HEK293T (cell line): ENCODE measurements around the gene SPSB1.

ENCODE experiments used
- ARNT ChIP-seq: fragments of 450-650 bp; IDR thresholded peaks from 2 replicates; pipeline ENCODE4 v1.6.1; 2017; ENCODE audit warnings: mild to moderate bottlenecking
- BHLHE40 ChIP-seq: fragments of 450-650 bp; IDR thresholded peaks from 2 replicates; pipeline ENCODE4 v1.6.1; 2016; ENCODE audit warnings: mild to moderate bottlenecking, moderate library complexity, borderline replicate concordance
- ELF4 ChIP-seq: fragments of 450-650 bp; IDR thresholded peaks from 2 replicates; pipeline ENCODE4 v1.6.1; 2017; ENCODE audit warnings: antibody characterized with exemption
- FOXK2 ChIP-seq: fragments of 450-650 bp; IDR thresholded peaks from 2 replicates; pipeline ENCODE4 v1.6.1; 2016; ENCODE audit warnings: mild to moderate bottlenecking
- FOXM1 ChIP-seq: fragments of 450-650 bp; IDR thresholded peaks from 2 replicates; pipeline ENCODE4 v1.6.1; 2017; ENCODE audit warnings: mild to moderate bottlenecking, borderline replicate concordance
- HDGF ChIP-seq: fragments of 450-650 bp; IDR thresholded peaks from 2 replicates; pipeline ENCODE4 v1.6.1; 2017; ENCODE audit warnings: antibody characterized with exemption, borderline replicate concordance
- PKNOX1 ChIP-seq: fragments of 450-650 bp; IDR thresholded peaks from 2 replicates; pipeline ENCODE4 v1.6.1; 2016
- SP1 ChIP-seq: fragments of 450-650 bp; IDR thresholded peaks from 2 replicates; pipeline ENCODE4 v1.6.1; 2017
- SUZ12 ChIP-seq: fragments of 450-650 bp; IDR thresholded peaks from 2 replicates; pipeline ENCODE4 v1.6.1; 2016; ENCODE audit warnings: mild to moderate bottlenecking
- TARDBP ChIP-seq: fragments of 450-650 bp; IDR thresholded peaks from 2 replicates; pipeline ENCODE4 v1.6.1; 2016
- ZNF384 ChIP-seq: fragments of 450-650 bp; IDR thresholded peaks from 2 replicates; pipeline ENCODE4 v1.6.1; 2016

DNA sequence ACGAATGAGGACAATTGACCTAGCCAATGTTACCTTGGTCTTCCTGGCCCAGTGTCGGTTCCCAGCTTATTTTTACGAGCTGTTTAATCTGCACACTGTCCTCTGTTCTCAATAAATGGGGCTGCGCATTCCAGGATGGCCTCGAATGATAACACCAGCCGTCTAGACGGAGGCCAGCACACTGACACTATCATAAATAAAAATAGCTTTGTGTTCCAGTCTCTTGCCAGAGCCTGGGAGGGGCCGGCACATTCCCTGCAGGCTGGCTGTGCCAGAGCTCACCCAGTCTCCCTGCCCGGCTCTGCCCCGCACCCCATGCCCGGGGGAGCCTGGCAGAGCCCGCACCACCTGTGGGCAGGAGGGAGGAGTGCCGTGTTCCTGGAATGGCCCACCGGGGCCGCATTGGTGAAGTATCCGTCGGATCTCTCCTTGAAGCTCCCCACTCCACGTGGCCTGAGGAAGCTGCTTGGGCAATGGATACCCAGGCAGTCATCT, 92.1 kb downstream of the SPSB1 start:
- TF ChIP-seq SUZ12, result no peak
- no peak for TF ChIP-seq ELF4
- no peak for TF ChIP-seq HDGF
- no peak for TF ChIP-seq BHLHE40
- no peak for TF ChIP-seq ZNF384
- TF ChIP-seq SP1, result no peak
- no peak for TF ChIP-seq ARNT
- no peak for TF ChIP-seq FOXK2
- no peak for TF ChIP-seq TARDBP
- TF ChIP-seq PKNOX1, result no peak
- TF ChIP-seq FOXM1, result no peak
